Measurements from ENCODE around the gene ST8SIA5. TPM values are rescaled to one million over a fixed set of nuclear protein-coding genes. Genes with fewer than 3 reads are reported as not detected.

Gene ST8SIA5
- total RNA-seq, 1 experiment from 2014 or later, result 5.4 TPM

DNA sequence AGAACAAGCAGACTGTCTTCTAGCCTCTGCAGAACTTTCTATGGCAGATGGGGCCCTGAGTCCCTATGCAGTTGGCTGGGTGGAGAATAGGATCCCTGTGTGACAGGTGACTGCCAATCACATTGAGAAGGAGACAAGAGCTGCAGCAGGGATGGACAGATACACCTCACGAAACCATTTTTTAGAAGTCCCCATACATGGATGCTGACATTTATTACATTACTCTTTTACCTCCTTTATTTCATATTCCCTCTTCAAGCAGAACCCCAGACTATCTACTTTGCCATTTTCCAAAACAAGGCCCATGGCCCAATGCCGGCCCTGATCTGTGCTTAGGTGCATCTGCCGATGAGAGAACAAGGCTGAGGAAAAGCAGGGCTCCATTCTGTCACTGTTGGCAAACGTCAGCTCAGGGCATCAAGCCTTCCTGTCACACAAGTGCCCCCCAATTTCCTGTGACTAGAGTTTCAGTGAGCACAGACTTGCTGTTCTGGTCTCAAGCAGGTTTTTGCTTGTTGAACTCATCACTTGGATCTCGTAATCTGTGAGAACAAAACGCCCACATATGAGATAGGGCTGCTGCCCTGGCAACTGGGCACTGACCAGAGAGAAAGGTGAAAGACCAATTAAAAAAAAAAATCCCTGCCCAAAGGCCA is 135.6 kb downstream of the ST8SIA5 start:
- H3K36me3 Mint-ChIP-seq, result no peaks in the 10 kb centered on the region
- CTCF ChIA-PET, result interaction anchor here (2.0 to 3.9 kb wide), 2 partner anchors 13 to 37 kb away, joined by 9 to 28 read pairs; no protein-coding TSS in a partner anchor
- no peak overlapping the region for H3K27ac Mint-ChIP-seq
- no peaks in the 10 kb centered on the region for H3K9me3 Mint-ChIP-seq
- no peaks in the 10 kb centered on the region for H3K27me3 Mint-ChIP-seq (ENCODE audit: low read depth)
- H3K4me3 Mint-ChIP-seq, result no peak overlapping the region
- POLR2A ChIA-PET, result no interaction called here
- TF ChIP-seq PRRX2 (CRISPR knock-in tag; IDR thresholded peaks at IDR 0.05) (no peak), ZNF416 (CRISPR knock-in tag; IDR thresholded peaks at IDR 0.05) (no peak), NR1H2 (CRISPR knock-in tag; IDR thresholded peaks at IDR 0.05) (no peak), RORB (CRISPR knock-in tag; IDR thresholded peaks at IDR 0.05) (no peak), ATF1 (CRISPR knock-in tag; IDR thresholded peaks at IDR 0.05) (no peak), RELA (CRISPR knock-in tag; IDR thresholded peaks at IDR 0.05; ENCODE audit: borderline replicate concordance) (no peak)
- DNase-seq (ENCODE audit: low spot score), result no peak
- peaks cover 7% of the 10 kb centered on the region for H3K4me1 Mint-ChIP-seq
- ATAC-seq, result no peak

DNA sequence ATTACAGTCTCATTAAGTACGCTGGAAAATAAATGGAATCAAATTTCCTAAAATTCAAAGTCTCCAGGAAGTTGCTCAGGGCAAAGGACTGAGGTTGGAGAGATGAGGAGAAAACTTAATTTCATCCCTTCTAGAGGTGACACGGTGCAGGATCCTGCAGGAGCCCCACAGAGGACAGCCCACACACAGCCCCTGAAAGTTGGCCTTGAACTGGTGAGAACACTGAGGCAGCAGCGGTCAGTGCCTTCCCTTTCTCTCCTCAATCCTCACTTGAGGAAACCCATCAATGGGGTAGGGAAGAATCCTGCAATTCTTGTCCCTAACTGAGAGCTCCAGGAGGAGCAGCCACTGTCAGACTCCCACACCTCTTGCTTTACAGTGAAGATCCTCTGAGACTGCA is 137.3 kb downstream of the ST8SIA5 start:
- no peak for ATAC-seq
- Mint-ChIP-seq H3K27me3 (ENCODE audit: low read depth) (no peaks in the 10 kb centered on the region), H3K4me1 (peaks cover 7% of the 10 kb centered on the region), H3K9me3 (no peaks in the 10 kb centered on the region), H3K4me3 (no peak overlapping the region), H3K27ac (no peak overlapping the region), H3K36me3 (no peaks in the 10 kb centered on the region)
- CTCF ChIA-PET, result interaction anchor here (1.5 to 2.8 kb wide), 2 partner anchors 39 to 64 kb away, joined by 4 to 15 read pairs; no protein-coding TSS in a partner anchor
- TF ChIP-seq, protein P1, sequence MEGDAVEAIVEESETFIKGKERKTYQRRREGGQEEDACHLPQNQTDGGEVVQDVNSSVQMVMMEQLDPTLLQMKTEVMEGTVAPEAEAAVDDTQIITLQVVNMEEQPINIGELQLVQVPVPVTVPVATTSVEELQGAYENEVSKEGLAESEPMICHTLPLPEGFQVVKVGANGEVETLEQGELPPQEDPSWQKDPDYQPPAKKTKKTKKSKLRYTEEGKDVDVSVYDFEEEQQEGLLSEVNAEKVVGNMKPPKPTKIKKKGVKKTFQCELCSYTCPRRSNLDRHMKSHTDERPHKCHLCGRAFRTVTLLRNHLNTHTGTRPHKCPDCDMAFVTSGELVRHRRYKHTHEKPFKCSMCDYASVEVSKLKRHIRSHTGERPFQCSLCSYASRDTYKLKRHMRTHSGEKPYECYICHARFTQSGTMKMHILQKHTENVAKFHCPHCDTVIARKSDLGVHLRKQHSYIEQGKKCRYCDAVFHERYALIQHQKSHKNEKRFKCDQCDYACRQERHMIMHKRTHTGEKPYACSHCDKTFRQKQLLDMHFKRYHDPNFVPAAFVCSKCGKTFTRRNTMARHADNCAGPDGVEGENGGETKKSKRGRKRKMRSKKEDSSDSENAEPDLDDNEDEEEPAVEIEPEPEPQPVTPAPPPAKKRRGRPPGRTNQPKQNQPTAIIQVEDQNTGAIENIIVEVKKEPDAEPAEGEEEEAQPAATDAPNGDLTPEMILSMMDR (IDR thresholded peaks at IDR 0.05), result no peak
- TF ChIP-seq, protein P2, sequence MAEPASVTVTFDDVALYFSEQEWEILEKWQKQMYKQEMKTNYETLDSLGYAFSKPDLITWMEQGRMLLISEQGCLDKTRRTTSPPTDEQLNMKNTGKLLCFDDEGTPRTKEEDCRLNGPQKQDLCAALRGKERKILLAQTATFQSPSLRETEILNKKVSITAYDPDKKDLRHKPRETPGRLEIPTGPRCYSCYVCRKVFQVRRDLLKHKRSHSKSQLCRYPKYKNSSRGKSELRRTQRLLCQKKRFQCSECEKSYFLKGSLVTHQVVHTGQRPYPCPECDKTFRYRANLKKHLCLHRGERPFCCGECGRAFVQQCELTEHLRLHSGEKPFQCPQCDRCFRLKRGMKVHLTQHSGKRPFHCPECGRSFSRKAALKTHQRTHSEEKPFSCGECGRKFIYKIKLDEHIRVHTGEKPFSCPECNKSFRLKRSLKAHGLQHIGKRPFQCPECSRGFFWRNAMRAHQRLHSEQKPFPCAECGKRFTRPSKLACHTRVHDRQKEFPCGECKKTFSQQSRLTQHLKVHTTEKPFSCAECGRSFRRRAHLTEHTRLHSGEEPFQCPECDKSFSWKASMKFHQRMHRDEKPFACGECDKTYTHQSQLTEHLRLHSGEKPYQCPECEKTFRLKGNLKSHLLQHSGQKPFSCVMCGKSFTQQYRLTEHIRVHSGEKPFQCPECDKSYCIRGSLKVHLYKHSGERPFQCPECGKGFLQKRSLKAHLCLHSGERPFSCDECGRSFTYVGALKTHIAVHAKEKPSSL (CRISPR knock-in tag; conservative IDR thresholded peaks at IDR 0.05), result no peak
- TF ChIP-seq, protein P3, sequence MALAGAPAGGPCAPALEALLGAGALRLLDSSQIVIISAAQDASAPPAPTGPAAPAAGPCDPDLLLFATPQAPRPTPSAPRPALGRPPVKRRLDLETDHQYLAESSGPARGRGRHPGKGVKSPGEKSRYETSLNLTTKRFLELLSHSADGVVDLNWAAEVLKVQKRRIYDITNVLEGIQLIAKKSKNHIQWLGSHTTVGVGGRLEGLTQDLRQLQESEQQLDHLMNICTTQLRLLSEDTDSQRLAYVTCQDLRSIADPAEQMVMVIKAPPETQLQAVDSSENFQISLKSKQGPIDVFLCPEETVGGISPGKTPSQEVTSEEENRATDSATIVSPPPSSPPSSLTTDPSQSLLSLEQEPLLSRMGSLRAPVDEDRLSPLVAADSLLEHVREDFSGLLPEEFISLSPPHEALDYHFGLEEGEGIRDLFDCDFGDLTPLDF (CRISPR knock-in tag; IDR thresholded peaks at IDR 0.05), result no peak
- TF ChIP-seq ZNF317 (CRISPR knock-in tag; IDR thresholded peaks at IDR 0.05; ENCODE audit: borderline replicate concordance, low read depth) (no peak), TP53 (CRISPR knock-in tag; IDR thresholded peaks at IDR 0.05) (no peak), RORB (CRISPR knock-in tag; IDR thresholded peaks at IDR 0.05) (no peak), TEAD4 (CRISPR knock-in tag; IDR thresholded peaks at IDR 0.05) (no peak), SMAD4 (CRISPR knock-in tag; IDR thresholded peaks at IDR 0.05) (no peak), NFYB (CRISPR knock-in tag; conservative IDR thresholded peaks at IDR 0.05; ENCODE audit: low read depth) (no peak), ESRRA (CRISPR knock-in tag; IDR thresholded peaks at IDR 0.05; ENCODE audit: borderline replicate concordance) (no peak), JUN (CRISPR knock-in tag; IDR thresholded peaks at IDR 0.05) (no peak), TEAD1 (CRISPR knock-in tag; IDR thresholded peaks at IDR 0.05) (no peak), GRHL2 (CRISPR knock-in tag; IDR thresholded peaks at IDR 0.05; ENCODE audit: insufficient replicate concordance, severe bottlenecking) (no peak), EMX1 (CRISPR knock-in tag; IDR thresholded peaks at IDR 0.05) (no peak)
- TF ChIP-seq, protein P4, sequence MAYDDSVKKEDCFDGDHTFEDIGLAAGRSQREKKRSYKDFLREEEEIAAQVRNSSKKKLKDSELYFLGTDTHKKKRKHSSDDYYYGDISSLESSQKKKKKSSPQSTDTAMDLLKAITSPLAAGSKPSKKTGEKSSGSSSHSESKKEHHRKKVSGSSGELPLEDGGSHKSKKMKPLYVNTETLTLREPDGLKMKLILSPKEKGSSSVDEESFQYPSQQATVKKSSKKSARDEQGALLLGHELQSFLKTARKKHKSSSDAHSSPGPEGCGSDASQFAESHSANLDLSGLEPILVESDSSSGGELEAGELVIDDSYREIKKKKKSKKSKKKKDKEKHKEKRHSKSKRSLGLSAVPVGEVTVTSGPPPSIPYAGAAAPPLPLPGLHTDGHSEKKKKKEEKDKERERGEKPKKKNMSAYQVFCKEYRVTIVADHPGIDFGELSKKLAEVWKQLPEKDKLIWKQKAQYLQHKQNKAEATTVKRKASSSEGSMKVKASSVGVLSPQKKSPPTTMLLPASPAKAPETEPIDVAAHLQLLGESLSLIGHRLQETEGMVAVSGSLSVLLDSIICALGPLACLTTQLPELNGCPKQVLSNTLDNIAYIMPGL (CRISPR knock-in tag; IDR thresholded peaks at IDR 0.05), result no peak
- TF ChIP-seq, protein P5, sequence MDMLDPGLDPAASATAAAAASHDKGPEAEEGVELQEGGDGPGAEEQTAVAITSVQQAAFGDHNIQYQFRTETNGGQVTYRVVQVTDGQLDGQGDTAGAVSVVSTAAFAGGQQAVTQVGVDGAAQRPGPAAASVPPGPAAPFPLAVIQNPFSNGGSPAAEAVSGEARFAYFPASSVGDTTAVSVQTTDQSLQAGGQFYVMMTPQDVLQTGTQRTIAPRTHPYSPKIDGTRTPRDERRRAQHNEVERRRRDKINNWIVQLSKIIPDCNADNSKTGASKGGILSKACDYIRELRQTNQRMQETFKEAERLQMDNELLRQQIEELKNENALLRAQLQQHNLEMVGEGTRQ (CRISPR knock-in tag; IDR thresholded peaks at IDR 0.05), result no peak
- TF ChIP-seq, protein P6, sequence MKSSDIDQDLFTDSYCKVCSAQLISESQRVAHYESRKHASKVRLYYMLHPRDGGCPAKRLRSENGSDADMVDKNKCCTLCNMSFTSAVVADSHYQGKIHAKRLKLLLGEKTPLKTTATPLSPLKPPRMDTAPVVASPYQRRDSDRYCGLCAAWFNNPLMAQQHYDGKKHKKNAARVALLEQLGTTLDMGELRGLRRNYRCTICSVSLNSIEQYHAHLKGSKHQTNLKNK (CRISPR knock-in tag; IDR thresholded peaks at IDR 0.05), result no peak
- TF ChIP-seq, protein P7, sequence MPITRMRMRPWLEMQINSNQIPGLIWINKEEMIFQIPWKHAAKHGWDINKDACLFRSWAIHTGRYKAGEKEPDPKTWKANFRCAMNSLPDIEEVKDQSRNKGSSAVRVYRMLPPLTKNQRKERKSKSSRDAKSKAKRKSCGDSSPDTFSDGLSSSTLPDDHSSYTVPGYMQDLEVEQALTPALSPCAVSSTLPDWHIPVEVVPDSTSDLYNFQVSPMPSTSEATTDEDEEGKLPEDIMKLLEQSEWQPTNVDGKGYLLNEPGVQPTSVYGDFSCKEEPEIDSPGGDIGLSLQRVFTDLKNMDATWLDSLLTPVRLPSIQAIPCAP (CRISPR knock-in tag; IDR thresholded peaks at IDR 0.05), result no peak
- POLR2A ChIA-PET, result no interaction called here
- no peak for DNase-seq (ENCODE audit: low spot score)
